ENCODE data around the gene PAX8.

DNA sequence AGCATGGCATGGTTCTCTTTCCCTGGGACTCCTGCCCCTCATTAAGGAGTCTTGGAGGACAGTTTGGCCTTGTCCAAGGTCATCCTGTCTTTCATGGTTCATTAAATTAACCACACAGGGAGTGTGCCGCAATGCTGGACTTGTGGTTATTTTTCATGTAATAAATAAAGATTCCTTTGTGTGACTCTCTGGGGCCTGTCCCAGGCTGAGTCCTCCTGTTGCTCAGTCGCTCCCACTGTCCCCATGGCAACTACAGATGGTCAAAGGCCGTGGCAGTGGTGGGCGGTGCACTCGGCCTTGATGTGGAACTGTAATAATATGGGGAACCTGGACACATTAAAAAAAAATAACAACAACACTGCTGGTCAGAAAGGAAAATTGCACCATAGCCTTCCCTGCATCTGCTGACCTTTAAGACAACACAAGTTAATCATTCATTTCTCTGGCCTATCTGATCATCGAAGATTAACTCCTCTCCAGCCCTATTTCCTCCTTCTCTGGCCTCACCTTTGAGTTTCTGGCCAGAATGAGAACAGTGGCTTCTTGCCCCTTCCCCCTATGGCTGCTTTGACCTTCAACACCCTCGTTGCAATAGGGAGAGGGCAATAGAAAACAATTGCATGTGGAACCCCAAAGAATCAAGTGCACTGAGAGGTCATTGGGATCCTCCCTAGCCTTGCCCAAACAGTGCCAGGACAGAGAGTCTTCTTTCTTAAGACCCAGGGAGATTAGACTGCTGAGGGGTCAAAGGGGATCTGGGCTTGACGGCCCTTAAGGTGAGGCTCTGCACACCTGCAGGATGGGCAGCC is 60.2 kb downstream of the PAX8 start:
- TF ChIP-seq, protein P1, sequence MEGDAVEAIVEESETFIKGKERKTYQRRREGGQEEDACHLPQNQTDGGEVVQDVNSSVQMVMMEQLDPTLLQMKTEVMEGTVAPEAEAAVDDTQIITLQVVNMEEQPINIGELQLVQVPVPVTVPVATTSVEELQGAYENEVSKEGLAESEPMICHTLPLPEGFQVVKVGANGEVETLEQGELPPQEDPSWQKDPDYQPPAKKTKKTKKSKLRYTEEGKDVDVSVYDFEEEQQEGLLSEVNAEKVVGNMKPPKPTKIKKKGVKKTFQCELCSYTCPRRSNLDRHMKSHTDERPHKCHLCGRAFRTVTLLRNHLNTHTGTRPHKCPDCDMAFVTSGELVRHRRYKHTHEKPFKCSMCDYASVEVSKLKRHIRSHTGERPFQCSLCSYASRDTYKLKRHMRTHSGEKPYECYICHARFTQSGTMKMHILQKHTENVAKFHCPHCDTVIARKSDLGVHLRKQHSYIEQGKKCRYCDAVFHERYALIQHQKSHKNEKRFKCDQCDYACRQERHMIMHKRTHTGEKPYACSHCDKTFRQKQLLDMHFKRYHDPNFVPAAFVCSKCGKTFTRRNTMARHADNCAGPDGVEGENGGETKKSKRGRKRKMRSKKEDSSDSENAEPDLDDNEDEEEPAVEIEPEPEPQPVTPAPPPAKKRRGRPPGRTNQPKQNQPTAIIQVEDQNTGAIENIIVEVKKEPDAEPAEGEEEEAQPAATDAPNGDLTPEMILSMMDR (IDR thresholded peaks at IDR 0.05; ENCODE audit: borderline replicate concordance, extremely low read depth, low read length, poor library complexity, severe bottlenecking), result no peak
- no peak for TF ChIP-seq EZH2 (IDR thresholded peaks at IDR 0.05; ENCODE audit: borderline replicate concordance, low read depth, low read length, severe bottlenecking)

Data from DND-41 (cell line).